Muscle of leg (tissue), 11 donors: ENCODE measurements around the gene NCOR2. TPM values are rescaled to one million over a fixed set of nuclear protein-coding genes. Genes with fewer than 3 reads are reported as not detected.

Experiments
- DNase-seq: peaks from one replicate; pipeline ENCODE4 v3.0.0; 2013
- H3K27ac ChIP-seq: one replicate; pipeline ENCODE4 v1.5.1; 2013; ENCODE audit warnings: mild to moderate bottlenecking, low read length, control low read depth
- H3K27me3 ChIP-seq: one replicate; pipeline ENCODE4 v1.6.1; 2013; ENCODE audit warnings: low read length; ENCODE audit not compliant: control insufficient read depth, insufficient read depth
- H3K36me3 ChIP-seq: one replicate; pipeline ENCODE4 v1.6.1; 2013; ENCODE audit warnings: low read length; ENCODE audit not compliant: control insufficient read depth, insufficient read depth
- H3K4me1 ChIP-seq: one replicate; pipeline ENCODE4 v1.6.1; 2013; ENCODE audit warnings: low read length; ENCODE audit not compliant: control insufficient read depth, insufficient read depth
- H3K4me3 ChIP-seq: one replicate; pipeline ENCODE4 v1.5.1; 2013; ENCODE audit warnings: low read length, control low read depth
- H3K9me3 ChIP-seq: replicated peaks from 2 replicates; pipeline ENCODE4 v1.6.1; 2013; ENCODE audit warnings: low read depth, low read length; ENCODE audit not compliant: control insufficient read depth
- WGBS: methylation state at CpG from one replicate; pipeline ENCODE4 v1.1.5; 2013; ENCODE audit warnings: missing lambda C conversion rate; ENCODE audit not compliant: insufficient coverage; 5-methylcytosine and 5-hydroxymethylcytosine counted together
- polyA plus RNA-seq, 8 donors: library from polyadenylated mRNA; unstranded; fragments of 120-200 nt; gene quantifications; one replicate each; pipeline versions ENCODE4 v1.2.1 to v1.2.3, GENCODE V29; 2013; ENCODE audit warnings: inconsistent platforms in 1 of 8, low replicate concordance in 1 of 8; ENCODE audit not compliant: insufficient read length in 8 of 8, insufficient read depth in 1 of 8
- total RNA-seq: library from RNA; stranded (reverse); fragments of 120-200 nt; gene quantifications from one replicate; pipeline ENCODE4 v1.2.4, GENCODE V29; 2013

NCOR2 gene
- total and polyA plus RNA-seq, 9 donors: 48.1 to 137 (median 115) TPM

GRCh38 chr12:124601706-124602105, 34.3 kb upstream of the NCOR2 start:
- no peak for DNase-seq
- no peak overlapping the region for H3K4me3 ChIP-seq
- H3K36me3 ChIP-seq: no peaks in the 10 kb centered on the region
- WGBS: 78% methylated on average over 3 of the region's 8 CpGs
- peaks cover 2% of the 10 kb centered on the region for H3K27me3 ChIP-seq
- peaks cover 5% of the 10 kb centered on the region for H3K9me3 ChIP-seq
- no peak overlapping the region for H3K27ac ChIP-seq
- H3K4me1 ChIP-seq: peaks cover 30% of the 10 kb centered on the region

- Histone ChIP-seq H3K27ac (no peak overlapping the region), H3K4me1 (peaks cover 16% of the 10 kb centered on the region), H3K9me3 (peaks cover 3% of the 10 kb centered on the region), H3K27me3 (peaks cover 2% of the 10 kb centered on the region), H3K36me3 (no peaks in the 10 kb centered on the region), H3K4me3 (no peak overlapping the region)
- no peak for DNase-seq
- 100% methylated on average over 1 of the region's 10 CpGs for WGBS
These were observed 31.9 kb upstream of the NCOR2 start for GRCh38 chr12:124599074-124599999.

GRCh38 chr12:124597041-124597440, 29.6 kb upstream of the NCOR2 start:
- peaks cover 2% of the 10 kb centered on the region for H3K27me3 ChIP-seq
- peaks cover 11% of the 10 kb centered on the region for H3K4me1 ChIP-seq
- 82% methylated on average over 2 of the region's 2 CpGs for WGBS
- H3K9me3 ChIP-seq: peaks cover 3% of the 10 kb centered on the region
- no peaks in the 10 kb centered on the region for H3K36me3 ChIP-seq
- no peak overlapping the region for H3K27ac ChIP-seq
- DNase-seq: no peak
- no peak overlapping the region for H3K4me3 ChIP-seq

- 80% methylated on average over 1 of the region's 4 CpGs for WGBS
- DNase-seq: no peak
- Histone ChIP-seq H3K4me1 (peaks cover 15% of the 10 kb centered on the region), H3K27me3 (peaks cover 2% of the 10 kb centered on the region), H3K27ac (no peak overlapping the region), H3K9me3 (peaks cover 5% of the 10 kb centered on the region), H3K36me3 (no peaks in the 10 kb centered on the region), H3K4me3 (no peak overlapping the region)
These were observed 28.0 kb upstream of the NCOR2 start for GRCh38 chr12:124595444-124595843.

- peaks cover 2% of the 10 kb centered on the region for H3K27me3 ChIP-seq
- no peak overlapping the region for H3K27ac ChIP-seq
- peaks cover 15% of the 10 kb centered on the region for H3K4me1 ChIP-seq
- H3K9me3 ChIP-seq: peaks cover 5% of the 10 kb centered on the region
- DNase-seq: no peak
- no peaks in the 10 kb centered on the region for H3K36me3 ChIP-seq
- H3K4me3 ChIP-seq: no peak overlapping the region
- WGBS: 94% methylated on average over 4 of the region's 6 CpGs
These were observed 27.4 kb upstream of the NCOR2 start for GRCh38 chr12:124594851-124595250.

GRCh38 chr12:124593851-124594401, 26.5 kb upstream of the NCOR2 start:
- no peak for DNase-seq
- 93% methylated on average over 2 of the region's 5 CpGs for WGBS

GRCh38 chr12:124593176-124593575, 25.8 kb upstream of the NCOR2 start:
- no peak for DNase-seq
- peaks cover 23% of the 10 kb centered on the region for H3K4me1 ChIP-seq
- peaks cover 2% of the 10 kb centered on the region for H3K27me3 ChIP-seq
- H3K4me3 ChIP-seq: no peak overlapping the region
- WGBS: 83% methylated on average over 14 of the region's 14 CpGs
- H3K9me3 ChIP-seq: peaks cover 2% of the 10 kb centered on the region
- H3K27ac ChIP-seq: no peak overlapping the region
- H3K36me3 ChIP-seq: no peaks in the 10 kb centered on the region

More at GRCh38 chr12:124593851-124594401, 26.5 kb upstream of the NCOR2 start:
- H3K36me3 ChIP-seq: no peaks in the 10 kb centered on the region
- no peak overlapping the region for H3K4me3 ChIP-seq
- H3K27ac ChIP-seq: no peak overlapping the region
- H3K4me1 ChIP-seq: peaks cover 18% of the 10 kb centered on the region
- peaks cover 2% of the 10 kb centered on the region for H3K9me3 ChIP-seq
- H3K27me3 ChIP-seq: peaks cover 2% of the 10 kb centered on the region

GRCh38 chr12:124592481-124593160, 25.2 kb upstream of the NCOR2 start:
- peaks cover 2% of the 10 kb centered on the region for H3K27me3 ChIP-seq
- H3K36me3 ChIP-seq: no peaks in the 10 kb centered on the region
- no peak overlapping the region for H3K4me3 ChIP-seq
- H3K27ac ChIP-seq: no peak overlapping the region
- 65% methylated on average over 16 of the region's 21 CpGs for WGBS
- peaks cover 23% of the 10 kb centered on the region for H3K4me1 ChIP-seq
- DNase-seq: no peak
- H3K9me3 ChIP-seq: peaks cover 2% of the 10 kb centered on the region

GRCh38 chr12:124592050-124592449, 24.6 kb upstream of the NCOR2 start:
- H3K9me3 ChIP-seq: peaks cover 2% of the 10 kb centered on the region
- H3K27me3 ChIP-seq: no peaks in the 10 kb centered on the region
- no peak overlapping the region for H3K27ac ChIP-seq
- H3K4me3 ChIP-seq: no peak overlapping the region
- no peaks in the 10 kb centered on the region for H3K36me3 ChIP-seq
- 71% methylated on average over 6 of the region's 6 CpGs for WGBS
- no peak for DNase-seq
- peaks cover 29% of the 10 kb centered on the region for H3K4me1 ChIP-seq

- WGBS: no CpG with 5 or more reads among the region's 6 CpGs
- no peak for DNase-seq
- Histone ChIP-seq H3K27me3 (peaks cover 2% of the 10 kb centered on the region), H3K9me3 (peaks cover 2% of the 10 kb centered on the region), H3K36me3 (no peaks in the 10 kb centered on the region), H3K27ac (no peak overlapping the region), H3K4me3 (no peak overlapping the region), H3K4me1 (peaks cover 36% of the 10 kb centered on the region)
These were observed 23.0 kb upstream of the NCOR2 start for GRCh38 chr12:124590447-124590846.
